ENCODE results near the gene LAYN. TPM values are rescaled to one million over a fixed set of nuclear protein-coding genes. Genes with fewer than 3 reads are reported as not detected.

LAYN gene
- polyA plus RNA-seq, 2 of the 4 experiments (the other 2 are of a cell fraction) = 4.1 to 9.0 TPM

DNA sequence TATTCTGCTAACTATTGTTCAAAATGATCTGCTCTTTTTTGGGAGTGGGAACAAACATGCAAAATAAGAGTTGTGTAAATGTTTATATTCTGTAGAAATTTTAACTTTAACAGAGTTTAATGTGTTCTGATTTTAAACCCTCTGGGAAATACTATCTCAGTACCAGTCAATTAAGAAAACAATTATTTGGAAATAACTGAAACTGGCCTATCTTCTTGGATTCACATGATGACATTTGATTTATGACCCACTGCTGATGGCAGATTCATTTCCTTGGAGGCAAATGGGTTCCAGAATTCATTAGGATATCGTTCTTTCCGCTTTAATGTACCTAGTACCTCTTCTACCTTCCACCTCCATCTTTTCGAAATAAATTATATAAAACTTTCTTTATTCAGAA, 67.2 kb downstream of the LAYN start:
- ATAC-seq = no peak
- POLR2A ChIA-PET = no interaction called here

More for the DNA sequence above, 67.2 kb downstream of the LAYN start:
- H3K4me1 ChIP-seq = peaks cover 22% of the 10 kb centered on the region; the same call in 2 of the 3 replicates
- TF ChIP-seq HEYL (CRISPR knock-in tag; IDR thresholded peaks at IDR 0.05) (no peak), NR3C1 (IDR thresholded peaks at IDR 0.05) (no peak), HOXB5 (CRISPR knock-in tag; IDR thresholded peaks at IDR 0.05) (no peak), ZNF302 (CRISPR knock-in tag; IDR thresholded peaks at IDR 0.05) (no peak), EHF (CRISPR knock-in tag; IDR thresholded peaks at IDR 0.05) (no peak), SMC3 (IDR thresholded peaks at IDR 0.05) (no peak), CHD4 (IDR thresholded peaks at IDR 0.05; ENCODE audit: borderline replicate concordance) (no peak), EP300 (IDR thresholded peaks at IDR 0.05) (no peak), MYC (IDR thresholded peaks at IDR 0.05; ENCODE audit: borderline replicate concordance, low read length) (no peak), ZFP36 (IDR thresholded peaks at IDR 0.05; ENCODE audit: borderline replicate concordance, partially characterized antibody) (no peak), HDAC2 (IDR thresholded peaks at IDR 0.05) (no peak), CBX8 (IDR thresholded peaks at IDR 0.05) (no peak), RARB (CRISPR knock-in tag; IDR thresholded peaks at IDR 0.05) (no peak), RAD21 (conservative IDR thresholded peaks at IDR 0.05 in 1 of 2, IDR thresholded peaks at IDR 0.05 in 1 of 2) (no peak), FOXS1 (CRISPR knock-in tag; IDR thresholded peaks at IDR 0.05) (no peak), NPAS2 (CRISPR knock-in tag; IDR thresholded peaks at IDR 0.05; ENCODE audit: borderline replicate concordance) (no peak)
- TF ChIP-seq, protein P1, sequence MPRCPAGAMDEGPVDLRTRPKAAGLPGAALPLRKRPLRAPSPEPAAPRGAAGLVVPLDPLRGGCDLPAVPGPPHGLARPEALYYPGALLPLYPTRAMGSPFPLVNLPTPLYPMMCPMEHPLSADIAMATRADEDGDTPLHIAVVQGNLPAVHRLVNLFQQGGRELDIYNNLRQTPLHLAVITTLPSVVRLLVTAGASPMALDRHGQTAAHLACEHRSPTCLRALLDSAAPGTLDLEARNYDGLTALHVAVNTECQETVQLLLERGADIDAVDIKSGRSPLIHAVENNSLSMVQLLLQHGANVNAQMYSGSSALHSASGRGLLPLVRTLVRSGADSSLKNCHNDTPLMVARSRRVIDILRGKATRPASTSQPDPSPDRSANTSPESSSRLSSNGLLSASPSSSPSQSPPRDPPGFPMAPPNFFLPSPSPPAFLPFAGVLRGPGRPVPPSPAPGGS (IDR thresholded peaks at IDR 0.05) = no peak
- TF ChIP-seq, protein P2, sequence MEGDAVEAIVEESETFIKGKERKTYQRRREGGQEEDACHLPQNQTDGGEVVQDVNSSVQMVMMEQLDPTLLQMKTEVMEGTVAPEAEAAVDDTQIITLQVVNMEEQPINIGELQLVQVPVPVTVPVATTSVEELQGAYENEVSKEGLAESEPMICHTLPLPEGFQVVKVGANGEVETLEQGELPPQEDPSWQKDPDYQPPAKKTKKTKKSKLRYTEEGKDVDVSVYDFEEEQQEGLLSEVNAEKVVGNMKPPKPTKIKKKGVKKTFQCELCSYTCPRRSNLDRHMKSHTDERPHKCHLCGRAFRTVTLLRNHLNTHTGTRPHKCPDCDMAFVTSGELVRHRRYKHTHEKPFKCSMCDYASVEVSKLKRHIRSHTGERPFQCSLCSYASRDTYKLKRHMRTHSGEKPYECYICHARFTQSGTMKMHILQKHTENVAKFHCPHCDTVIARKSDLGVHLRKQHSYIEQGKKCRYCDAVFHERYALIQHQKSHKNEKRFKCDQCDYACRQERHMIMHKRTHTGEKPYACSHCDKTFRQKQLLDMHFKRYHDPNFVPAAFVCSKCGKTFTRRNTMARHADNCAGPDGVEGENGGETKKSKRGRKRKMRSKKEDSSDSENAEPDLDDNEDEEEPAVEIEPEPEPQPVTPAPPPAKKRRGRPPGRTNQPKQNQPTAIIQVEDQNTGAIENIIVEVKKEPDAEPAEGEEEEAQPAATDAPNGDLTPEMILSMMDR (IDR thresholded peaks at IDR 0.05) = no peak
- TF ChIP-seq, protein P3, sequence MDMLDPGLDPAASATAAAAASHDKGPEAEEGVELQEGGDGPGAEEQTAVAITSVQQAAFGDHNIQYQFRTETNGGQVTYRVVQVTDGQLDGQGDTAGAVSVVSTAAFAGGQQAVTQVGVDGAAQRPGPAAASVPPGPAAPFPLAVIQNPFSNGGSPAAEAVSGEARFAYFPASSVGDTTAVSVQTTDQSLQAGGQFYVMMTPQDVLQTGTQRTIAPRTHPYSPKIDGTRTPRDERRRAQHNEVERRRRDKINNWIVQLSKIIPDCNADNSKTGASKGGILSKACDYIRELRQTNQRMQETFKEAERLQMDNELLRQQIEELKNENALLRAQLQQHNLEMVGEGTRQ (IDR thresholded peaks at IDR 0.05) = no peak
- TF ChIP-seq, protein P4, sequence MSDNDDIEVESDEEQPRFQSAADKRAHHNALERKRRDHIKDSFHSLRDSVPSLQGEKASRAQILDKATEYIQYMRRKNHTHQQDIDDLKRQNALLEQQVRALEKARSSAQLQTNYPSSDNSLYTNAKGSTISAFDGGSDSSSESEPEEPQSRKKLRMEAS (IDR thresholded peaks at IDR 0.05) = no peak
- DNase-seq (ENCODE audit: low read depth in 1 of 2, low spot score in 1 of 2) (no peak), FAIRE-seq (no peak)
- CTCF ChIA-PET = no interaction called here
- H3K4me2 ChIP-seq = no peak overlapping the region
- 92% methylated on average over 3 of the region's 3 CpGs for WGBS (ENCODE audit: missing lambda C conversion rate)
- no peak overlapping the region for H3K4me3 ChIP-seq
- no peak overlapping the region for H3K27ac ChIP-seq
- H3K9me3 ChIP-seq = no peaks in the 10 kb centered on the region

Small RNA genes lying within 50 kb of the gene (small RNA-seq; reads per million reads assigned to genes)
- gene MIR34B (27.6 to 1,561 (median 1,095) reads per million in 6 experiments), gene MIR34C (43.2 to 1,277 (median 904) reads per million in 6 experiments)

Other genes starting within 250 kb of the LAYN start
- gene POU2AF3, start 242.2 kb upstream of the LAYN start, polyA plus RNA-seq (2011; rRNA removed) = 2.9 and 4.2 TPM in 2 replicates
- 0.63 to 0.87 TPM (median 0.63 TPM) in 3 replicates for gene POU2AF3, start 242.2 kb upstream of the LAYN start, polyA plus RNA-seq (2017; fragmentation: RNase III; extraction: RNeasy Plus Mini Kit Qiagen cat#74134 plus additional on column Dnase treatment)
- not detected in 2 replicates for gene POU2AF1, start 161.4 kb upstream of the LAYN start, polyA plus RNA-seq (2011; rRNA removed)
- gene POU2AF1, start 161.4 kb upstream of the LAYN start, polyA plus RNA-seq (2017; fragmentation: RNase III; extraction: RNeasy Plus Mini Kit Qiagen cat#74134 plus additional on column Dnase treatment) = not detected in 3 replicates
- gene BTG4, start 28.3 kb upstream of the LAYN start, polyA plus RNA-seq (2011; rRNA removed) = 0.32 and 0.36 TPM in 2 replicates
- gene BTG4, start 28.3 kb upstream of the LAYN start, polyA plus RNA-seq (2017; fragmentation: RNase III; extraction: RNeasy Plus Mini Kit Qiagen cat#74134 plus additional on column Dnase treatment) = 0.23 to 0.38 TPM (median 0.34 TPM) in 3 replicates
- gene HOATZ, start 25.9 kb upstream of the LAYN start, polyA plus RNA-seq (2011; rRNA removed) = not detected in 2 replicates
- not detected in 3 replicates for gene HOATZ, start 25.9 kb upstream of the LAYN start, polyA plus RNA-seq (2017; fragmentation: RNase III; extraction: RNeasy Plus Mini Kit Qiagen cat#74134 plus additional on column Dnase treatment)
- 9.0 and 11.4 TPM in 2 replicates for gene SIK2, start 61.7 kb downstream of the LAYN start, polyA plus RNA-seq (2011; rRNA removed)
- 4.5 to 5.1 TPM (median 4.7 TPM) in 3 replicates for gene SIK2, start 61.7 kb downstream of the LAYN start, polyA plus RNA-seq (2017; fragmentation: RNase III; extraction: RNeasy Plus Mini Kit Qiagen cat#74134 plus additional on column Dnase treatment)
- 24.7 and 26.3 TPM in 2 replicates for gene PPP2R1B, start 225.7 kb downstream of the LAYN start, polyA plus RNA-seq (2011; rRNA removed)
- gene PPP2R1B, start 225.7 kb downstream of the LAYN start, polyA plus RNA-seq (2017; fragmentation: RNase III; extraction: RNeasy Plus Mini Kit Qiagen cat#74134 plus additional on column Dnase treatment) = 16.9 to 18.6 TPM (median 17.9 TPM) in 3 replicates

Data from A549 (cell line).